H9 (cell line): ENCODE measurements around the gene RSBN1L. TPM values are rescaled to one million over a fixed set of nuclear protein-coding genes. Genes with fewer than 3 reads are reported as not detected.

Experiments used
- DNase-seq: peaks from one replicate; pipeline ENCODE4 v3.0.0-alpha.2; 2017
- H2AFZ ChIP-seq: one replicate; pipeline ENCODE4 v1.6.1; 2013; ENCODE audit warnings: mild to moderate bottlenecking, low read length, control low read depth, moderate library complexity
- H2AK5ac ChIP-seq: 2 replicates; pipeline ENCODE4 v1.6.1; 2013; ENCODE audit warnings: low read length, control low read depth, mixed read lengths; ENCODE audit not compliant: insufficient read length
- H2BK120ac ChIP-seq: one replicate; pipeline ENCODE4 v1.6.1; 2013; ENCODE audit warnings: low read depth, mild to moderate bottlenecking, low read length, control low read depth, inconsistent platforms; ENCODE audit not compliant: poor library complexity, severe bottlenecking
- H2BK12ac ChIP-seq: 2 replicates; pipeline ENCODE4 v1.6.1; 2013; ENCODE audit warnings: low read length, control low read depth, mixed read lengths, low read depth; ENCODE audit not compliant: insufficient read length
- H2BK15ac ChIP-seq: 2 replicates; pipeline ENCODE4 v1.6.1; 2013; ENCODE audit warnings: low read depth, low read length, control low read depth
- H2BK20ac ChIP-seq: one replicate; pipeline ENCODE4 v1.6.1; 2013; ENCODE audit warnings: low read depth, mild to moderate bottlenecking, low read length, control low read depth, inconsistent platforms; ENCODE audit not compliant: poor library complexity, severe bottlenecking
- H2BK5ac ChIP-seq: 2 replicates; pipeline ENCODE4 v1.6.1; 2013; ENCODE audit warnings: low read length, control low read depth, mixed read lengths; ENCODE audit not compliant: insufficient read length
- H3K14ac ChIP-seq: 2 replicates; pipeline ENCODE4 v1.6.1; 2013; ENCODE audit warnings: low read length, control low read depth; ENCODE audit not compliant: insufficient read depth
- H3K18ac ChIP-seq: 2 replicates; pipeline ENCODE4 v1.6.1; 2013; ENCODE audit warnings: low read depth, mild to moderate bottlenecking, mixed read lengths, low read length, control low read depth; ENCODE audit not compliant: insufficient read length
- H3K23ac ChIP-seq: 2 replicates; pipeline ENCODE4 v1.6.1; 2013; ENCODE audit warnings: low read length, control low read depth, mixed read lengths, low read depth; ENCODE audit not compliant: insufficient read length
- H3K23me2 ChIP-seq: 2 replicates; pipeline ENCODE4 v1.6.1; 2013; ENCODE audit warnings: low read depth, mild to moderate bottlenecking, mixed read lengths, low read length, control low read depth; ENCODE audit not compliant: insufficient read length, poor library complexity, severe bottlenecking
- H3K27ac ChIP-seq: 2 replicates; pipeline ENCODE4 v1.5.1; 2013; ENCODE audit warnings: low read length, control low read depth, mixed read lengths, low read depth; ENCODE audit not compliant: insufficient read length
- H3K27me3 ChIP-seq: 2 replicates; pipeline ENCODE4 v1.6.1; 2013; ENCODE audit warnings: low read length, control low read depth, inconsistent platforms; ENCODE audit not compliant: insufficient read depth
- H3K4ac ChIP-seq: 2 replicates; pipeline ENCODE4 v1.6.1; 2013; ENCODE audit warnings: low read depth, mild to moderate bottlenecking, control low read depth, inconsistent platforms, low read length, moderate library complexity
- H3K4me1 ChIP-seq: 2 replicates; pipeline ENCODE4 v1.6.1; 2013; ENCODE audit warnings: low read length, control low read depth, inconsistent platforms; ENCODE audit not compliant: insufficient read depth
- H3K4me2 ChIP-seq: 2 replicates; pipeline ENCODE4 v1.6.1; 2013; ENCODE audit warnings: low read length, control low read depth, mixed read lengths; ENCODE audit not compliant: insufficient read length, insufficient read depth
- H3K56ac ChIP-seq: 2 replicates; pipeline ENCODE4 v1.6.1; 2013; ENCODE audit warnings: low read depth, mild to moderate bottlenecking, mixed read lengths, low read length, control low read depth; ENCODE audit not compliant: insufficient read length
- H3K79me1 ChIP-seq: 2 replicates; pipeline ENCODE4 v1.6.1; 2013; ENCODE audit warnings: low read depth, mild to moderate bottlenecking, moderate library complexity, low read length, control low read depth, inconsistent platforms; ENCODE audit not compliant: insufficient read depth, poor library complexity, severe bottlenecking
- H3K79me2 ChIP-seq: 2 replicates; pipeline ENCODE4 v1.6.1; 2013; ENCODE audit warnings: low read length, control low read depth, inconsistent platforms; ENCODE audit not compliant: insufficient read depth
- H3K9ac ChIP-seq: 2 replicates; pipeline ENCODE4 v1.6.1; 2013; ENCODE audit warnings: low read length, control low read depth, mixed read lengths; ENCODE audit not compliant: insufficient read length; ENCODE audit errors: extremely low read depth
- H3K9me3 ChIP-seq: one replicate; pipeline ENCODE4 v1.6.1; 2013; ENCODE audit warnings: low read depth, low read length, inconsistent platforms; ENCODE audit not compliant: control insufficient read depth
- H3T11ph ChIP-seq: one replicate; pipeline ENCODE4 v1.6.1; 2013; ENCODE audit warnings: mild to moderate bottlenecking, low read length, control low read depth, inconsistent platforms
- H4K20me1 ChIP-seq: one replicate; pipeline ENCODE4 v1.6.1; 2013; ENCODE audit not compliant: control insufficient read depth, insufficient read length, insufficient read depth
- H4K5ac ChIP-seq: 2 replicates; pipeline ENCODE4 v1.6.1; 2013; ENCODE audit warnings: low read depth, mild to moderate bottlenecking, mixed read lengths, low read length, control low read depth; ENCODE audit not compliant: insufficient read length
- H4K8ac ChIP-seq: replicated peaks from 2 replicates; pipeline ENCODE4 v1.6.1; 2013; ENCODE audit warnings: low read length, control low read depth, mixed read lengths, low read depth; ENCODE audit not compliant: insufficient read length
- H4K91ac ChIP-seq: 2 replicates; pipeline ENCODE4 v1.6.1; 2013; ENCODE audit warnings: low read depth, mild to moderate bottlenecking, moderate library complexity, mixed read lengths, low read length, control low read depth; ENCODE audit not compliant: insufficient read length
- H3K27ac Mint-ChIP-seq, 3 experiments: 2 replicates in 2 of 3; 3 replicates in 1 of 3; pipeline ENCODE4 v1.8.0; 2020 to 2021; ENCODE audit warnings: mixed read lengths in 3 of 3, mild to moderate bottlenecking in 1 of 3, moderate library complexity in 1 of 3
- H3K27me3 Mint-ChIP-seq: 2 replicates; pipeline ENCODE4 v1.8.0; 2021; ENCODE audit warnings: low read depth, mild to moderate bottlenecking, moderate library complexity, mixed read lengths
- H3K36me3 Mint-ChIP-seq, 3 experiments: 2 replicates in 2 of 3; 3 replicates in 1 of 3; pipeline ENCODE4 v1.8.0; 2020 to 2021; ENCODE audit warnings: low read depth in 3 of 3, mixed read lengths in 3 of 3; ENCODE audit not compliant: insufficient read depth in 1 of 3
- H3K4me1 Mint-ChIP-seq, 2 experiments: 2 replicates each; pipeline ENCODE4 v1.8.0; 2020; ENCODE audit warnings: mixed read lengths in 2 of 2
- H3K4me3 Mint-ChIP-seq, 2 experiments: 2 replicates in 1 of 2; 3 replicates in 1 of 2; pipeline ENCODE4 v1.8.0; 2020 to 2021; ENCODE audit warnings: mild to moderate bottlenecking in 2 of 2, mixed read lengths in 2 of 2, moderate library complexity in 1 of 2
- H3K9me3 Mint-ChIP-seq, 2 experiments: 2 replicates in 1 of 2; 3 replicates in 1 of 2; pipeline ENCODE4 v1.8.0; 2020; ENCODE audit warnings: mild to moderate bottlenecking in 2 of 2, mixed read lengths in 2 of 2, moderate library complexity in 1 of 2
- WGBS: extraction: QIAGEN DNeasy Blood & Tissue Kit; methylation state at CpG from one replicate; pipeline ENCODE4 v1.1.7; 2013; ENCODE audit warnings: missing lambda C conversion rate, low lambda C conversion rate, mixed read lengths; ENCODE audit not compliant: insufficient read length; ENCODE audit errors: extremely low coverage; 5-methylcytosine and 5-hydroxymethylcytosine counted together
- total RNA-seq: library from RNA; stranded (reverse); gene quantifications from 2 replicates; pipeline ENCODE4 v1.2.1, GENCODE V29; 2021
- TF ChIP-seq, protein P1 (sequence below): fragments of 200-600 bp; sonication (generic); conservative IDR thresholded peaks from 3 replicates; pipeline ENCODE4 v1.8.0; 2021; ENCODE audit warnings: antibody characterized with exemption, mild to moderate bottlenecking

RSBN1L gene
- total RNA-seq, 1 experiment from 2014 or later: 20.6 TPM

DNA sequence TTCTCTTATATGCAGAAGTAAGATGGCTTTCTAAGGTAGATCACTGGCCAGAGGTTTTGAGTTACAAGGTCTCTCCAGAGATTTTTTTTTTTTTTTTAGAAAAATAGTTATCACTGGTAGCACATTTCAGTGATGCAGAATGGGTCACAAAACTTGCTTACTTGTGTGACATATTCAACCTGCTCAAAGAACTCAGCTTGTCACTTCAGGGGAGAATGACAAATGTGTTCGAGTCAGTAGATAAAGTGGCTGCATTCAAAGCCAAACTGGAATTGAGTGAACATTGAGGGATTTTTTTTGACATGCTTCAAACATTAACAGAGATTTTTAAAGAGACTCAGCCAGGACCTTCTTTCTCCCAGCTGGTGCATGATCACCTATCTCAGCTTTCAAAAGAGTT, 135.7 kb downstream of the RSBN1L start:
- Histone ChIP-seq H3K23me2 (no peaks in the 10 kb centered on the region), H4K91ac (no peak overlapping the region), H2AFZ (no peak overlapping the region), H3K23ac (no peak overlapping the region), H3K79me2 (no peaks in the 10 kb centered on the region), H3K18ac (no peak overlapping the region), H3K4ac (no peak overlapping the region), H3K4me1 (no peaks in the 10 kb centered on the region), H3K27ac (no peak overlapping the region), H3K4me2 (no peak overlapping the region), H2BK120ac (no peak overlapping the region), H3K14ac (no peak overlapping the region), H2BK15ac (no peak overlapping the region), H3K27me3 (no peaks in the 10 kb centered on the region), H2BK5ac (no peak overlapping the region), H2AK5ac (no peak overlapping the region), H4K8ac (no peak overlapping the region), H3K79me1 (no peaks in the 10 kb centered on the region), H3T11ph (no peak overlapping the region), H2BK12ac (no peak overlapping the region), H3K9ac (no peak overlapping the region), H2BK20ac (no peak overlapping the region), H4K5ac (no peak overlapping the region), H3K56ac (no peak overlapping the region), H3K9me3 (no peaks in the 10 kb centered on the region), H4K20me1 (no peaks in the 10 kb centered on the region)
- Mint-ChIP-seq H3K4me3 (no peak overlapping the region), H3K27ac (no peak overlapping the region), H3K9me3 (peaks cover 0 to 3% of the 10 kb centered on the region in 2 experiments; a peak in 1 of 5 replicates), H3K27me3 (no peaks in the 10 kb centered on the region), H3K4me1 (peaks cover 0 to 8% of the 10 kb centered on the region in 2 experiments; a peak in 1 of 4 replicates), H3K36me3 (peaks cover 0 to 4% (median 2%) of the 10 kb centered on the region in 3 experiments; a peak in 2 of 7 replicates)
- no CpG with 5 or more reads among the region's 1 CpG for WGBS
- TF ChIP-seq, protein P1, sequence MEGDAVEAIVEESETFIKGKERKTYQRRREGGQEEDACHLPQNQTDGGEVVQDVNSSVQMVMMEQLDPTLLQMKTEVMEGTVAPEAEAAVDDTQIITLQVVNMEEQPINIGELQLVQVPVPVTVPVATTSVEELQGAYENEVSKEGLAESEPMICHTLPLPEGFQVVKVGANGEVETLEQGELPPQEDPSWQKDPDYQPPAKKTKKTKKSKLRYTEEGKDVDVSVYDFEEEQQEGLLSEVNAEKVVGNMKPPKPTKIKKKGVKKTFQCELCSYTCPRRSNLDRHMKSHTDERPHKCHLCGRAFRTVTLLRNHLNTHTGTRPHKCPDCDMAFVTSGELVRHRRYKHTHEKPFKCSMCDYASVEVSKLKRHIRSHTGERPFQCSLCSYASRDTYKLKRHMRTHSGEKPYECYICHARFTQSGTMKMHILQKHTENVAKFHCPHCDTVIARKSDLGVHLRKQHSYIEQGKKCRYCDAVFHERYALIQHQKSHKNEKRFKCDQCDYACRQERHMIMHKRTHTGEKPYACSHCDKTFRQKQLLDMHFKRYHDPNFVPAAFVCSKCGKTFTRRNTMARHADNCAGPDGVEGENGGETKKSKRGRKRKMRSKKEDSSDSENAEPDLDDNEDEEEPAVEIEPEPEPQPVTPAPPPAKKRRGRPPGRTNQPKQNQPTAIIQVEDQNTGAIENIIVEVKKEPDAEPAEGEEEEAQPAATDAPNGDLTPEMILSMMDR: no peak
- DNase-seq: no peak

Other genes starting within 250 kb of the RSBN1L start
- gene PTPN12, start 159.2 kb upstream of the RSBN1L start, total RNA-seq: 124 and 128 TPM in 2 replicates
- 14.3 and 14.4 TPM in 2 replicates for gene TMEM60, start 102.0 kb downstream of the RSBN1L start, total RNA-seq
- 16.2 and 17.0 TPM in 2 replicates for gene PHTF2, start 102.3 kb downstream of the RSBN1L start, total RNA-seq